Measurements from ENCODE around the gene PCDHGB1. TPM values are rescaled to one million over a fixed set of nuclear protein-coding genes. Genes with fewer than 3 reads are reported as not detected.
"Not testable (repeated sequence)": the region's sequence is repeated elsewhere in the genome, so short reads cannot be mapped to it uniquely, and the experiment has no call there.

Gene PCDHGB1
- total RNA-seq, 4 donors from 2014 or later: 0.29 to 1.9 (median 1.5) TPM

- WGBS, 2 donors: 54 to 58% methylated on average over 12 to 19 of the region's 21 CpGs
- intact Hi-C loops (cut with DNase I): no loop called here
- H3K9me3 ChIP-seq: peaks cover 20 to 96% (median 88%) of the 10 kb centered on the region in 3 donors
- no peaks in the 10 kb centered on the region for H3K4me1 ChIP-seq
- H3K36me3 ChIP-seq: peaks cover 0 to 7% (median 0%) of the 10 kb centered on the region in 3 donors
- H3K4me3 ChIP-seq: no peak overlapping the region
- H3K27ac ChIP-seq: no peak overlapping the region
- DNase-seq: no peak
- H3K27me3 ChIP-seq: peaks cover 0 to 32% (median 0%) of the 10 kb centered on the region in 4 donors
- no peak for TF ChIP-seq CTCF (IDR thresholded peaks at IDR 0.05)
- TF ChIP-seq POLR2A (IDR thresholded peaks at IDR 0.05): no peak
Measured at GRCh38 chr5:141393267-141393666, 43.4 kb downstream of the PCDHGB1 start.

- intact Hi-C loops (cut with DNase I); H3K27ac ChIP-seq; H3K36me3 ChIP-seq; H3K4me1 ChIP-seq; H3K4me3 ChIP-seq; DNase-seq: not testable (repeated sequence)
- Histone ChIP-seq H3K27me3 (peaks cover 0 to 40% (median 0%) of the 10 kb centered on the region in 4 donors), H3K9me3 (peaks cover 21 to 96% (median 87%) of the 10 kb centered on the region in 3 donors)
- WGBS, 2 donors: 41 to 50% methylated on average over 13 to 22 of the region's 53 CpGs
Measured at GRCh38 chr5:141394401-141395187, 44.7 kb downstream of the PCDHGB1 start.

- H3K36me3 ChIP-seq; intact Hi-C loops (cut with DNase I); H3K4me1 ChIP-seq; DNase-seq; H3K27ac ChIP-seq: not testable (repeated sequence)
- Histone ChIP-seq H3K4me3 (peak within 1 kb of the TSS in 3 of 4 donors; percentile 31 to 49 (median 35)), H3K9me3 (peaks cover 21 to 94% (median 85%) of the 10 kb centered on the region in 3 donors), H3K27me3 (peaks cover 0 to 45% (median 0%) of the 10 kb centered on the region in 4 donors)
- 4 to 9% methylated on average over 19 to 23 of the region's 43 CpGs for WGBS, 2 donors
- TF ChIP-seq CTCF (IDR thresholded peaks at IDR 0.05): peak in 5 of 6 experiments; percentile 24 to 55 (median 42)
Measured at GRCh38 chr5:141397756-141398551, 48.1 kb downstream of the PCDHGB1 start, which contains the start of gene PCDHGB5. Gene PCDHGB5, plus strand, starts transcription at chr5:141397947. Its CDS starts 181 bp downstream, at chr5:141398128.

GRCh38 chr5:141398608-141399007 lies 48.7 kb downstream of the PCDHGB1 start:
- no peak for TF ChIP-seq POLR2A (IDR thresholded peaks at IDR 0.05)
- TF ChIP-seq CTCF (IDR thresholded peaks at IDR 0.05): no peak
- Histone ChIP-seq H3K27ac (no peak overlapping the region), H3K4me3 (peak overlapping the region in 1 of 4 donors; percentile 3), H3K36me3 (no peaks in the 10 kb centered on the region), H3K9me3 (peaks cover 17 to 94% (median 85%) of the 10 kb centered on the region in 3 donors), H3K27me3 (peaks cover 0 to 44% (median 0%) of the 10 kb centered on the region in 4 donors), H3K4me1 (peaks cover 0 to 3% (median 0%) of the 10 kb centered on the region in 3 donors)
- intact Hi-C loops (cut with DNase I): no loop called here
- 39 to 40% methylated on average over 8 to 15 of the region's 15 CpGs for WGBS, 2 donors
- no peak for DNase-seq

GRCh38 chr5:141399555-141400258 lies 49.8 kb downstream of the PCDHGB1 start:
- Histone ChIP-seq H3K9me3 (peaks cover 15 to 94% (median 87%) of the 10 kb centered on the region in 3 donors), H3K4me1 (peaks cover 0 to 3% (median 0%) of the 10 kb centered on the region in 3 donors)
- intact Hi-C loops (cut with DNase I): no loop called here

More at GRCh38 chr5:141399555-141400258, 49.8 kb downstream of the PCDHGB1 start:
- Histone ChIP-seq H3K36me3 (no peaks in the 10 kb centered on the region), H3K27ac (no peak overlapping the region), H3K27me3 (peaks cover 0 to 40% (median 0%) of the 10 kb centered on the region in 4 donors), H3K4me3 (peak overlapping the region in 1 of 4 donors; percentile 35)
- 31 to 75% methylated on average over 6 to 20 of the region's 61 CpGs for WGBS, 2 donors
- DNase-seq: no peak
- TF ChIP-seq CTCF (IDR thresholded peaks at IDR 0.05): no peak
- no peak for TF ChIP-seq POLR2A (IDR thresholded peaks at IDR 0.05)

All from esophagus squamous epithelium (tissue), 5 donors.